Dermis microvascular lymphatic vessel endothelial cell (primary cell): ENCODE data around the gene PALMD. TPM values are rescaled to one million over a fixed set of nuclear protein-coding genes. Genes with fewer than 3 reads are reported as not detected.

ENCODE experiments used
- DNase-seq, 2 donors: peaks; one replicate each; pipeline versions ENCODE4 v3.0.0 to v3.0.0-alpha.2; 2010; ENCODE audit warnings: low read depth in 2 of 2
- total RNA-seq: library from RNA; depleted of rRNA; stranded (reverse); fragments of >200 nt; gene quantifications from 2 replicates; pipeline ENCODE4 v1.2.1, GENCODE V29; 2014

PALMD gene
- total RNA-seq: 10.9 and 22.0 TPM in 2 replicates

- peak; percentile 39 to 84 for DNase-seq
These were observed at the start of gene PALMD for GRCh38 chr1:99645699-99646531. Gene PALMD, plus strand, starts transcription at chr1:99646113. Its CDS starts 205 bp downstream, at chr1:99646318.

GRCh38 chr1:99598738-99599411, 47.0 kb upstream of the PALMD start:
- DNase-seq: peak in 1 of 2 donors; percentile 71

GRCh38 chr1:99599678-99600175, 46.2 kb upstream of the PALMD start:
- peak in 1 of 2 donors; percentile 90 for DNase-seq

GRCh38 chr1:99600782-99601181, 45.1 kb upstream of the PALMD start:
- DNase-seq: peak in 1 of 2 donors; percentile 90

- DNase-seq: no peak
These were observed 44.7 kb upstream of the PALMD start for GRCh38 chr1:99601208-99601607.

GRCh38 chr1:99601709-99602403, 44.1 kb upstream of the PALMD start:
- DNase-seq: no peak

GRCh38 chr1:99602404-99602969, 43.4 kb upstream of the PALMD start:
- peak in 1 of 2 donors; percentile 79 for DNase-seq

GRCh38 chr1:99603699-99604560, 42.0 kb upstream of the PALMD start:
- peak in 1 of 2 donors; percentile 38 for DNase-seq

- DNase-seq: no peak
These were observed 39.6 kb upstream of the PALMD start for GRCh38 chr1:99606306-99606705.

- no peak for DNase-seq
These were observed 38.3 kb upstream of the PALMD start for GRCh38 chr1:99607590-99607989.

- DNase-seq: no peak
These were observed 37.9 kb upstream of the PALMD start for GRCh38 chr1:99608058-99608457.

- peak in 1 of 2 donors; percentile 40 for DNase-seq
These were observed 32.2 kb upstream of the PALMD start for GRCh38 chr1:99613716-99614115.

- no peak for DNase-seq
These were observed 31.2 kb upstream of the PALMD start for GRCh38 chr1:99614728-99615127.

GRCh38 chr1:99619583-99619982, 26.3 kb upstream of the PALMD start:
- peak; percentile 56 to 68 for DNase-seq

GRCh38 chr1:99621340-99621901, 24.5 kb upstream of the PALMD start:
- no peak for DNase-seq

- no peak for DNase-seq
These were observed 23.1 kb upstream of the PALMD start for GRCh38 chr1:99622702-99623347.

- no peak for DNase-seq
These were observed 22.4 kb upstream of the PALMD start for GRCh38 chr1:99623554-99623953.

- DNase-seq: no peak
These were observed 18.3 kb upstream of the PALMD start for GRCh38 chr1:99627615-99628014.

GRCh38 chr1:99629164-99629563, 16.7 kb upstream of the PALMD start:
- DNase-seq: no peak
